PFSK-1 (cell line): Measurements from ENCODE around the gene SCAMP5.

ENCODE experiments used
- FOXP2 ChIP-seq: optimal IDR thresholded peaks from 2 replicates; pipeline ENCODE3; 2011; ENCODE audit warnings: borderline replicate concordance, control low read depth, inconsistent platforms; ENCODE audit not compliant: insufficient read depth; ENCODE audit errors: extremely low read length, extremely low read depth
- POLR2AphosphoS5 ChIP-seq: IDR thresholded peaks from 2 replicates; pipeline ENCODE4 v1.6.1; 2012; ENCODE audit warnings: low read depth, mild to moderate bottlenecking, control low read depth, low read length, moderate library complexity
- REST ChIP-seq, 2 experiments: IDR thresholded peaks; 2 replicates each; pipeline versions ENCODE4 v1.6.1 to v1.8.0; 2011 to 2012; ENCODE audit warnings: low read depth in 2 of 2, low read length in 2 of 2, control low read depth in 1 of 2, inconsistent platforms in 1 of 2, mild to moderate bottlenecking in 1 of 2, moderate library complexity in 1 of 2; ENCODE audit not compliant: insufficient read depth in 1 of 2
- SIN3A ChIP-seq: IDR thresholded peaks from 2 replicates; pipeline ENCODE4 v1.6.1; 2012; ENCODE audit warnings: mild to moderate bottlenecking, low read length, moderate library complexity, borderline replicate concordance; ENCODE audit not compliant: insufficient read depth
- TAF1 ChIP-seq: IDR thresholded peaks from 2 replicates; pipeline ENCODE4 v1.6.1; 2012; ENCODE audit warnings: low read length, control low read depth, borderline replicate concordance; ENCODE audit not compliant: insufficient read depth

The SCAMP5 gene

DNA sequence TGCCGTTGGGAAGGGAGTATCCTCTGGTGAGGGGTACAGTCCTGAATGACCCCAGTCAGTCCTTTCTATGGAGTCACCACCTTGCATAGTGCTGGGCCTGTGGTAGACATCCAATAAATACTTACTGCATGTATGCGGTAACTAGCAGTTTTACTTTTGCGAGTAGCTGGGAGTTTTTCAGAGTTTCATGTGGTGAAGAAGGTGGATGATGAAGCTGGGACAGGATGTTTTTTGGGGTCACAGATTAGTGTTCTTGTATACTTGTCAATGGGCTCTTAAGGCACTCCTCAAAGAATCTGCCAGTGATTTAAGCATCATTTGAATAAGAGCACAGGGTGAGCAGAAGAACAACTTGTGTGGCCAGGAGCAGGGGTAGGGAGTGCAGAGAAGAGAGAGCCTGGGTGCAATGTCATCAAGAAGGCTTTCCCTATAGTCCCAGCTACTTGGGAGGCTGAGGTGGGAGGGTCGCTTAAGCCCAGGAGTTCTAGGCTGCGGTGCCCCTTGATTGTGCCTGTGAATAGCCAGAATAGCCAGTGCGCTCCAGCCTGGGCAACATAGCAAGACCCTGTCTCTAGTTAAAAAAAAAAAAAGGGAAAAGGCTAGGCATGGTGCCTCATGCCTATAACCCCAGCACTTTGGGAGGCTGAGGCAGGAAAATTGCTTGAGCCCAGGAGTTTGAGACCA lies 50.1 kb downstream of the SCAMP5 start:
- no peak for TF ChIP-seq SIN3A
- no peak for TF ChIP-seq REST (IDR thresholded peaks at IDR 0.05; ENCODE audit: insufficient read depth in 1 of 2, low read depth in 2 of 2, low read length in 2 of 2)
- no peak for TF ChIP-seq TAF1
- TF ChIP-seq POLR2AphosphoS5, result no peak

DNA sequence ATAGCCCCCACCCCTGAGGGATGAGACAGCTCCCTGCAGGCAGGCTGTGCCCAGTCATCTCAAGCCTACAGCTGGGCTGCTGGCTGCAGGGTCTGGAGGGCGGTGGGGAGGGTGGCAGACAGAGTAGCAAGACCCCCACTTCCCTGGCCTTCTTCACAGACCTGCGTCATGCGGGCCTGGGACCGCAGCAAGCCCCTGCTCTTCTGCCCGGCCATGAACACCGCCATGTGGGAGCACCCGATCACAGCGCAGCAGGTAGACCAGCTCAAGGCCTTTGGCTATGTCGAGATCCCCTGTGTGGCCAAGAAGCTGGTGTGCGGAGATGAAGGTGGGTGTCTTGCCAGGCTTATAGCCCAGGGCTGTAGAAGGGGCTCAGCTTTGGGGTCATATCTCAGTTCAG lies 53.0 kb downstream of the SCAMP5 start:
- no peak for TF ChIP-seq POLR2AphosphoS5
- no peak for TF ChIP-seq REST (IDR thresholded peaks at IDR 0.05; ENCODE audit: insufficient read depth in 1 of 2, low read depth in 2 of 2, low read length in 2 of 2)
- TF ChIP-seq FOXP2, result no peak
- no peak for TF ChIP-seq TAF1
- no peak for TF ChIP-seq SIN3A

GRCh38 chr15:75049392-75049791 lies 54.0 kb downstream of the SCAMP5 start:
- no peak for TF ChIP-seq FOXP2
- no peak for TF ChIP-seq REST (IDR thresholded peaks at IDR 0.05; ENCODE audit: insufficient read depth in 1 of 2, low read depth in 2 of 2, low read length in 2 of 2)
- no peak for TF ChIP-seq SIN3A
- no peak for TF ChIP-seq TAF1
- no peak for TF ChIP-seq POLR2AphosphoS5

GRCh38 chr15:75050283-75050682 lies 54.9 kb downstream of the SCAMP5 start:
- no peak for TF ChIP-seq FOXP2
- TF ChIP-seq POLR2AphosphoS5, result no peak
- TF ChIP-seq REST (IDR thresholded peaks at IDR 0.05; ENCODE audit: insufficient read depth in 1 of 2, low read depth in 2 of 2, low read length in 2 of 2), result no peak
- TF ChIP-seq SIN3A, result no peak
- TF ChIP-seq TAF1, result no peak
